Astrocyte (in vitro differentiated cells and primary cell): ENCODE measurements around the gene ELF1. TPM values are rescaled to one million over a fixed set of nuclear protein-coding genes. Genes with fewer than 3 reads are reported as not detected.
"Not testable (repeated sequence)": the region's sequence is repeated elsewhere in the genome, so short reads cannot be mapped to it uniquely, and the experiment has no call there.

Experiments used
- DNase-seq: peaks from one replicate; pipeline ENCODE4 v3.0.0-alpha.2; 2010; ENCODE audit warnings: low read depth
- FAIRE-seq: peaks from 2 replicates; lab custom pipeline; 2011; peaks lifted over from hg19 to GRCh38; lab: Jason Lieb, UNC
- H2AFZ ChIP-seq: 2 replicates; pipeline ENCODE4 v1.6.0; 2012; ENCODE audit warnings: low read depth, low read length, inconsistent platforms
- H3K27ac ChIP-seq: 2 replicates; pipeline ENCODE4 v1.5.1; 2011; ENCODE audit warnings: low read depth, low read length, inconsistent platforms
- H3K27me3 ChIP-seq: 2 replicates; pipeline ENCODE4 v1.6.0; 2011; ENCODE audit warnings: low read length, inconsistent platforms; ENCODE audit not compliant: insufficient read depth
- H3K36me3 ChIP-seq: 2 replicates; pipeline ENCODE4 v1.5.1; 2011; ENCODE audit warnings: low read length, inconsistent platforms; ENCODE audit not compliant: insufficient read depth
- H3K4me1 ChIP-seq: 2 replicates; pipeline ENCODE4 v1.5.1; 2011; ENCODE audit warnings: low read length, inconsistent platforms; ENCODE audit not compliant: insufficient read depth
- H3K4me2 ChIP-seq: 2 replicates; pipeline ENCODE4 v1.6.0; 2012; ENCODE audit warnings: low read length, inconsistent platforms
- H3K4me3 ChIP-seq: 2 replicates; pipeline ENCODE4 v1.5.1; 2011; ENCODE audit warnings: low read depth, mild to moderate bottlenecking, low read length, inconsistent platforms; ENCODE audit not compliant: insufficient read depth
- H3K79me2 ChIP-seq: 2 replicates; pipeline ENCODE4 v1.6.0; 2012; ENCODE audit warnings: mild to moderate bottlenecking, low read length, inconsistent platforms; ENCODE audit not compliant: insufficient read depth
- H3K9ac ChIP-seq: 2 replicates; pipeline ENCODE4 v1.6.0; 2012; ENCODE audit warnings: mild to moderate bottlenecking, low read length, inconsistent platforms
- H3K9me3 ChIP-seq: 2 replicates; pipeline ENCODE4 v1.5.1; 2012; ENCODE audit warnings: low read depth, mild to moderate bottlenecking, low read length, inconsistent platforms; ENCODE audit not compliant: insufficient read depth
- H4K20me1 ChIP-seq: 2 replicates; pipeline ENCODE4 v1.6.0; 2012; ENCODE audit warnings: low read length, inconsistent platforms; ENCODE audit not compliant: insufficient read depth
- H3K27ac Mint-ChIP-seq: one replicate; pipeline ENCODE4 v1.8.0; 2021; ENCODE audit warnings: mild to moderate bottlenecking, mixed read lengths; ENCODE audit not compliant: unreplicated experiment
- H3K27me3 Mint-ChIP-seq: one replicate; pipeline ENCODE4 v1.8.0; 2021; ENCODE audit warnings: low read depth, mixed read lengths; ENCODE audit not compliant: unreplicated experiment
- H3K36me3 Mint-ChIP-seq: one replicate; pipeline ENCODE4 v1.8.0; 2021; ENCODE audit warnings: low read depth, mixed read lengths; ENCODE audit not compliant: unreplicated experiment
- H3K4me1 Mint-ChIP-seq: one replicate; pipeline ENCODE4 v1.8.0; 2021; ENCODE audit warnings: low read depth, mixed read lengths; ENCODE audit not compliant: unreplicated experiment
- H3K4me3 Mint-ChIP-seq: one replicate; pipeline ENCODE4 v1.8.0; 2021; ENCODE audit warnings: mild to moderate bottlenecking, moderate library complexity, mixed read lengths; ENCODE audit not compliant: unreplicated experiment
- H3K9me3 Mint-ChIP-seq: one replicate; pipeline ENCODE4 v1.8.0; 2021; ENCODE audit warnings: mild to moderate bottlenecking, mixed read lengths; ENCODE audit not compliant: unreplicated experiment
- EZH2 ChIP-seq: IDR thresholded peaks from 2 replicates; pipeline ENCODE4 v1.6.1; 2012; ENCODE audit warnings: mild to moderate bottlenecking, low read length, inconsistent platforms; ENCODE audit not compliant: insufficient read depth
- total RNA-seq: library from RNA; stranded (reverse); gene quantifications from 2 replicates; pipeline ENCODE4 v1.2.1, GENCODE V29; 2021
- TF ChIP-seq, protein P1 (sequence below): IDR thresholded peaks from 2 replicates; pipeline ENCODE4 v1.5.1; 2011; ENCODE audit warnings: low read depth, mild to moderate bottlenecking, inconsistent platforms, low read length, moderate library complexity; ENCODE audit not compliant: insufficient read depth

Gene ELF1
- total RNA-seq, 1 donor from 2014 or later, result 75.1 TPM

DNA sequence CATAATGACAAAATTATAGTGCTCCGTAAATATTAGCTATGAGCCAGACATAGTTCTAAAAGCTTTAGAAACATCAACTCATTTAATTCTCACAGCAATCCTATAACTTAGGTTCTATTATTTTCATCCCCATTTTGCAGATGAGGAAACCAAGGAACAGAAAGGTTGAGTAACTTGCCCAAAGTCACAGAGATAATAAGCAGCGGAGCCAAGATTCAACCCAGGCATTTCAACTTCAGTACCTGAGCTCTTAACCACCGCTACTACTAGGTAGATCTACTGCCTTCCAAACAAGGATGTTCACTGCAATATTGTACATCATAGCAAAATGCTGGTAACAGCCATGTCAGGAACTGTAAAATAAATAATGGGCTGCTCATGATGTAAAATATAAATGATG is 39.9 kb downstream of the ELF1 start:
- Histone ChIP-seq H3K4me3 (no peak overlapping the region), H3K27me3 (no peaks in the 10 kb centered on the region), H3K27ac (no peak overlapping the region), H3K36me3 (no peaks in the 10 kb centered on the region), H4K20me1 (peaks cover 35% of the 10 kb centered on the region), H3K9me3 (no peaks in the 10 kb centered on the region), H3K9ac (no peak overlapping the region), H3K4me2 (no peak overlapping the region), H2AFZ (no peak overlapping the region), H3K4me1 (peaks cover 6% of the 10 kb centered on the region), H3K79me2 (peaks cover 9% of the 10 kb centered on the region)
- TF ChIP-seq, protein P1, sequence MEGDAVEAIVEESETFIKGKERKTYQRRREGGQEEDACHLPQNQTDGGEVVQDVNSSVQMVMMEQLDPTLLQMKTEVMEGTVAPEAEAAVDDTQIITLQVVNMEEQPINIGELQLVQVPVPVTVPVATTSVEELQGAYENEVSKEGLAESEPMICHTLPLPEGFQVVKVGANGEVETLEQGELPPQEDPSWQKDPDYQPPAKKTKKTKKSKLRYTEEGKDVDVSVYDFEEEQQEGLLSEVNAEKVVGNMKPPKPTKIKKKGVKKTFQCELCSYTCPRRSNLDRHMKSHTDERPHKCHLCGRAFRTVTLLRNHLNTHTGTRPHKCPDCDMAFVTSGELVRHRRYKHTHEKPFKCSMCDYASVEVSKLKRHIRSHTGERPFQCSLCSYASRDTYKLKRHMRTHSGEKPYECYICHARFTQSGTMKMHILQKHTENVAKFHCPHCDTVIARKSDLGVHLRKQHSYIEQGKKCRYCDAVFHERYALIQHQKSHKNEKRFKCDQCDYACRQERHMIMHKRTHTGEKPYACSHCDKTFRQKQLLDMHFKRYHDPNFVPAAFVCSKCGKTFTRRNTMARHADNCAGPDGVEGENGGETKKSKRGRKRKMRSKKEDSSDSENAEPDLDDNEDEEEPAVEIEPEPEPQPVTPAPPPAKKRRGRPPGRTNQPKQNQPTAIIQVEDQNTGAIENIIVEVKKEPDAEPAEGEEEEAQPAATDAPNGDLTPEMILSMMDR, result no peak
- TF ChIP-seq EZH2, result no peak
- Mint-ChIP-seq H3K27me3 (no peaks in the 10 kb centered on the region), H3K4me3 (no peak overlapping the region), H3K4me1 (peaks cover 30% of the 10 kb centered on the region), H3K9me3 (no peaks in the 10 kb centered on the region), H3K36me3 (peaks cover 4% of the 10 kb centered on the region), H3K27ac (no peak overlapping the region)
- DNase-seq, result no peak
- FAIRE-seq, result no peak

DNA sequence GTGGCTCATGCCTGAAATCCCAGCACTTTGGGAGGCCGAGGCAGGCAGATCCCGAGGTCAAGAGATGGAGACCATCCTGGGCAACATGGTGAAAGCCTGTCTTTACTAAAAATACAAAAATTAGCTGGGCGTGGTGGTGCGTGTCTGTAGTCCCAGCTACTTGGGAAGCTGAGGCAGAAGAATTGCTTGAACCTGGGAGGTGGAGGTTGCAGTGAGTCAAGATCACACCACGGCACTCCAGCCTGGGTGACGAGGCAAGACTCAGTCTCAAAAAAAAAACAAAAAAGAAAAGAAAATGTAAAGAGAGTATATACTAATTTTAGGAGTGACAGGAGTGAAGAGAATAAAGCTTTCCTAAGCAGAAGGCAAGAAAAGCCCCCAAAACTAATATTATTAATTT is 41.0 kb downstream of the ELF1 start:
- H3K9ac ChIP-seq, H3K36me3 ChIP-seq, H2AFZ ChIP-seq, H3K27ac Mint-ChIP-seq, H3K27me3 ChIP-seq, H3K27me3 Mint-ChIP-seq, H3K9me3 Mint-ChIP-seq, H3K4me3 Mint-ChIP-seq, H3K36me3 Mint-ChIP-seq, FAIRE-seq, H3K9me3 ChIP-seq, H3K4me1 ChIP-seq, H3K27ac ChIP-seq, DNase-seq, H3K4me3 ChIP-seq, H3K4me2 ChIP-seq: not testable (repeated sequence)
- H3K4me1 Mint-ChIP-seq, result peaks cover 30% of the 10 kb centered on the region
- Histone ChIP-seq H4K20me1 (peaks cover 33% of the 10 kb centered on the region), H3K79me2 (peaks cover 14% of the 10 kb centered on the region)

DNA sequence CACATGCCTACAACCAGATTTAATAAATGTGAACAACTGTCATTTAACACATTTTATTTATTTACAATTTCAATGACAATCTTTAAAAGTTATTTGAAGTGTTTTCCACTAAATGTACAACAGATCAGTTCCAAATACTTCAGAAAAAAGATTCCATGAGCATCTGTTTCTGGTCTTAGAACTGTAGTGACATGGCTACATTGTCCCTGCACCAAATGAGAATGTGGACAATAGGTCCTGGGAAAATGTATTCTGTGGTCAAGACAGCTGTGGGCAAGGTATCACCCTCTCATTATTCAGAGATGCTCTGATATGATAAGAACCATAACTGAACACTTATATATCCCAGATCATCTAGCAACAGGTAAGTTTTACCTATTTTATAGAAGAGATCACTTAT is 43.7 kb downstream of the ELF1 start:
- no peaks in the 10 kb centered on the region for H3K9me3 Mint-ChIP-seq
- H3K27me3 Mint-ChIP-seq, result no peaks in the 10 kb centered on the region
- FAIRE-seq, result no peak
- H3K4me1 Mint-ChIP-seq, result peaks cover 27% of the 10 kb centered on the region
- peaks cover 2% of the 10 kb centered on the region for H3K36me3 Mint-ChIP-seq
- no peak for DNase-seq
- no peak overlapping the region for H3K4me3 ChIP-seq
- H3K27ac Mint-ChIP-seq, result no peak overlapping the region
- no peak overlapping the region for H2AFZ ChIP-seq
- H4K20me1 ChIP-seq, result peaks cover 50% of the 10 kb centered on the region
- no peak overlapping the region for H3K4me2 ChIP-seq
- H3K27me3 ChIP-seq, result no peaks in the 10 kb centered on the region
- no peaks in the 10 kb centered on the region for H3K4me1 ChIP-seq
- H3K79me2 ChIP-seq, result peaks cover 12% of the 10 kb centered on the region
- H3K36me3 ChIP-seq, result no peaks in the 10 kb centered on the region
- no peak for TF ChIP-seq EZH2
- TF ChIP-seq, protein P1, result no peak
- no peak overlapping the region for H3K9ac ChIP-seq
- no peaks in the 10 kb centered on the region for H3K9me3 ChIP-seq
- H3K27ac ChIP-seq, result no peak overlapping the region
- no peak overlapping the region for H3K4me3 Mint-ChIP-seq
